Central memory CD8-positive, alpha-beta T cell (primary cell): ENCODE data around the gene C6orf62.
"Not testable (repeated sequence)": the region's sequence is repeated elsewhere in the genome, so short reads cannot be mapped to it uniquely, and the experiment has no call there.

Experiments
- ATAC-seq: fragments of 150-1000 bp; cut with Tn5 transposase; replicated peaks from 2 replicates; pipeline ENCODE4 v1.10.0; 2022; ENCODE audit warnings: mild to moderate bottlenecking, moderate FRiP score, moderate number of reproducible peaks; ENCODE audit not compliant: poor library complexity, severe bottlenecking; ENCODE audit errors: extremely low read depth
- DNase-seq, 2 donors: peaks; one replicate each; pipeline ENCODE4 v3.0.0; 2021; ENCODE audit warnings: low spot score in 2 of 2
- H3K27ac Mint-ChIP-seq: one replicate; pipeline ENCODE4 v1.8.0; 2022; ENCODE audit warnings: low read depth, mild to moderate bottlenecking, moderate library complexity, mixed read lengths
- H3K27me3 Mint-ChIP-seq: one replicate; pipeline ENCODE4 v1.8.0; 2022; ENCODE audit warnings: mixed read lengths
- H3K36me3 Mint-ChIP-seq: one replicate; pipeline ENCODE4 v1.8.0; 2022; ENCODE audit warnings: mild to moderate bottlenecking, moderate library complexity, mixed read lengths; ENCODE audit not compliant: insufficient read depth
- H3K4me1 Mint-ChIP-seq: one replicate; pipeline ENCODE4 v1.8.0; 2022; ENCODE audit warnings: mixed read lengths
- H3K4me3 Mint-ChIP-seq: one replicate; pipeline ENCODE4 v1.8.0; 2022; ENCODE audit warnings: mild to moderate bottlenecking, moderate library complexity, mixed read lengths
- H3K9me3 Mint-ChIP-seq: one replicate; pipeline ENCODE4 v1.8.0; 2022; ENCODE audit warnings: mixed read lengths

C6orf62 gene

DNA sequence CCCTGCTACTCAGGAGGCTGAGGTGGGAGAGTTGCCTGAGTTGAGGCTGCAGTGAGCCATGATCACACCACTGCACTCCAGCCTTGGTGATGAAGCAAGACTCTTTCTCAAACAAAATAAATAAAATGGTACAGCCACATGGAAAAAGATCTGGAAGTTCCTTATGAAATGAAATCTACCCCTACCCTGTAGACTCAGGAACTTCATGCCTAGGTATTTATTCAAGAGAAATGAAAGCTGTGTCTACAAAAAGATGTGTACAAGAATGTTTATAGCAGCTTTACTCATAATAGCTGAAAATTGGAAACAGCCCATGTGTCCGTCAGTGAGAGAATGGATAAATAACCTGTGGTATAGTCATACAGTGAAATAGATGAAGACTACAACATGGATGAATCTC lies 15.2 kb upstream of the C6orf62 start:
- no peaks in the 10 kb centered on the region for H3K36me3 Mint-ChIP-seq
- no peak overlapping the region for H3K4me3 Mint-ChIP-seq
- H3K9me3 Mint-ChIP-seq, result peaks cover 7% of the 10 kb centered on the region
- H3K27me3 Mint-ChIP-seq, result no peaks in the 10 kb centered on the region
- H3K27ac Mint-ChIP-seq, result no peak overlapping the region
- H3K4me1 Mint-ChIP-seq, result no peaks in the 10 kb centered on the region
- DNase-seq, result no peak
- no peak for ATAC-seq

DNA sequence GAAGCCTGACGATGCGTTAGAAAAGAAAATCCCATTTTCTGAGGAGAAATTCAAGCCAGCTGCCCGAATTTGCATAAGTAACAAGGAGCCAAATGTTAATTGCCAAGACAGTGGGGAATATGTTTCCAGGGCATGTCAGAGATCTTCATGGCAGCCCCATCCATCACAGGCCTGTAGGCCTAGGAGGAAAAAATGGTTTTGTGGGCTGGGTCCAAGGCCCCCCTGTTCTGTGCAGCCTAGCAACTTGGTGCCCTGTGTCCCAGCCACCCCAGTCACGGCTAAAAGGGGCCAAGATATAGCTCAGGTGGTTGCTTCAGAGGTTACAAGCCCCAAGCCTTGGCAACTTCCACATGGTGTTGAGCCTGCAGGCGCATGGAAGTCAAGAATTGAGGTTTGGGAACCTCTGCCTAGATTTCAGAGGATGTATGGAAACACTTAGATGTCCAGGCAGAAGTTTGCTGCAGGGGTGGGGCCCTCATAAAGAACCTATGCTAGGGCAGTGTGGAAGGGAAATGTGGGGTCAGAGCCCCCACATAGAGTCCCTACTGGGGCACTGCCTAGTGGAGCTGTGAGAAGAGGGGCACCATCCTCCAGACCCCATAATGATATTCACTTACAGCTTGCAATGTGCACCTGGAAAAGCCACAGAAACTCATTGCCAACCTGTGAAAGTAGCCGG lies 12.6 kb upstream of the C6orf62 start:
- H3K36me3 Mint-ChIP-seq, H3K4me1 Mint-ChIP-seq, H3K27ac Mint-ChIP-seq, H3K4me3 Mint-ChIP-seq, H3K9me3 Mint-ChIP-seq, DNase-seq, ATAC-seq: not testable (repeated sequence)
- peaks cover 21% of the 10 kb centered on the region for H3K27me3 Mint-ChIP-seq

DNA sequence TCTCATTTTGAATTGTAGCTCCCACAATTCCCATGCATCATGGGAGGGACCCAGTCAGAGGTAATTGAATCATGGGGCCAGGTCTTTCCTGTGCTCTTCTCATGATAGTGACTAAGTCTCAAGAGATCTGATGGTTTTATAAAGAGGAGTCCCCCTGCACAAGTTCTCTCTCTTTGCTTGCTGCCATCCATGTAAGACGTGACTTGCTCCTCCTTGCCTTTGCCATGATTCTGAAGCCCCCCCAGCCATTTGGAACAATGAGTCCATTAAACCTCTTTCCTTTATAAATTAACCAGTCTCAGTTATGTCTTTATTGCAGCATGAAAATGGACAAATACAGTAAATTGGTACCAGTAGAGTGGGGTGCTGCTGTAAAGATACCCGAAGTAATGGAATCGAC lies 11.7 kb upstream of the C6orf62 start:
- not testable (repeated sequence) for H3K4me3 Mint-ChIP-seq, H3K9me3 Mint-ChIP-seq, DNase-seq, H3K4me1 Mint-ChIP-seq, H3K36me3 Mint-ChIP-seq, H3K27ac Mint-ChIP-seq, ATAC-seq
- peaks cover 30% of the 10 kb centered on the region for H3K27me3 Mint-ChIP-seq

DNA sequence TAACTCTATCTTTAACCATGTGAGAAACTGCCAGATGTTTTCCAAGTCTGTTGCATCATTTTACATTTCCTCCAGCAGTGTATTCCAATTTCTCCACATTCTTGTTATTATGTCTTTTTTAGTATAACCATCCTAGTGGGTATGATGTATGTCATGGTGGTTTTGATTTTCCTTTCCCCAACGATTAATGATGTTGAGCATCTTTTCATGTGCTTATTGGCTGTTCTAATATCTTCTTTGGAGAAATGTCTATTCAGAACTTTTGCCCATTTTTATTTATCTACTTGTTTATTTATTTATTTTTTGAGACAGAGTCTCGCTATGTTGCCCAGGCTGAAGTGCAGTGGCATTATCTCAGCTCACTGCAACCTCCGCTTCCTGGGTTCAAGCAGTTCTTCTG lies 4.3 kb upstream of the C6orf62 start:
- Mint-ChIP-seq H3K36me3 (peaks cover 30% of the 10 kb centered on the region), H3K4me3 (no peak overlapping the region), H3K27ac (no peak overlapping the region), H3K9me3 (no peaks in the 10 kb centered on the region), H3K27me3 (peaks cover 24% of the 10 kb centered on the region), H3K4me1 (peaks cover 31% of the 10 kb centered on the region)
- ATAC-seq (no peak), DNase-seq (no peak)

DNA sequence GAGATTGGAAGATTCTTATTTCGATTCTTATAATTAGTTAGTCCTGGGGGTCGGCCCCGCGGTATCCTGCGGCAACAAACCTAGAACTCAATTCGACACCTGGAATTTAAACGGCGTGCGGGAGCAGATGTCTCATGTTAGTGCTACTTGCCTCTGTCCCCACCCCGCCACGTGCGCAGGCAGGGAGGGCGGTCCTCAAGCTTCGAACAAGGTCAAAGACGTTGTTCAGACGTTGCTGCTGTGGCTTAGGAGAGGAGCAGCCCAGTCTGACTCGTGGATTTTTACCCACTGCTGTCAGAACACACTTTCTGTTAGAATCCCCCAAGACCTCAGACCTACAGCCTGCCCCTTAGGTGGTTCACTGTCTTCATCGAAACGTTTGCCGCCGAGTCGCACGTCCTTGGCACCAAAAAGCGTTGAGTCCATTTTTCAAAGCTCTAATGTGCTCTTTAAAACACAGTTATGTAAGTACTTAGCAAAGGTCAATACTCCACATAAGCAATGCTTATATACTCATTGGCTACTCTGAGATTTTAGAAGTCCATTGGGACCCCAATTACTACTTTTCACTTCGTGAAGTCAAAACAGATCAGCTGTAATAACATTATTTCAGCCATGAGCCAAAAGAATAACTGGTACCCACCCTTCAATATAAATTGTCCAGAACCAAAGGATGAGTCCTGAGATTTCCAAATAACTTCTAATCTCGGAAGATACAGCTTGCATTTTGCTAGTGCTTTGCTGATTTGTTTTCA lies 2.7 kb upstream of the C6orf62 start:
- ATAC-seq, result peak; percentile 69
- no peak for DNase-seq
- H3K36me3 Mint-ChIP-seq, result peaks cover 43% of the 10 kb centered on the region

DNA sequence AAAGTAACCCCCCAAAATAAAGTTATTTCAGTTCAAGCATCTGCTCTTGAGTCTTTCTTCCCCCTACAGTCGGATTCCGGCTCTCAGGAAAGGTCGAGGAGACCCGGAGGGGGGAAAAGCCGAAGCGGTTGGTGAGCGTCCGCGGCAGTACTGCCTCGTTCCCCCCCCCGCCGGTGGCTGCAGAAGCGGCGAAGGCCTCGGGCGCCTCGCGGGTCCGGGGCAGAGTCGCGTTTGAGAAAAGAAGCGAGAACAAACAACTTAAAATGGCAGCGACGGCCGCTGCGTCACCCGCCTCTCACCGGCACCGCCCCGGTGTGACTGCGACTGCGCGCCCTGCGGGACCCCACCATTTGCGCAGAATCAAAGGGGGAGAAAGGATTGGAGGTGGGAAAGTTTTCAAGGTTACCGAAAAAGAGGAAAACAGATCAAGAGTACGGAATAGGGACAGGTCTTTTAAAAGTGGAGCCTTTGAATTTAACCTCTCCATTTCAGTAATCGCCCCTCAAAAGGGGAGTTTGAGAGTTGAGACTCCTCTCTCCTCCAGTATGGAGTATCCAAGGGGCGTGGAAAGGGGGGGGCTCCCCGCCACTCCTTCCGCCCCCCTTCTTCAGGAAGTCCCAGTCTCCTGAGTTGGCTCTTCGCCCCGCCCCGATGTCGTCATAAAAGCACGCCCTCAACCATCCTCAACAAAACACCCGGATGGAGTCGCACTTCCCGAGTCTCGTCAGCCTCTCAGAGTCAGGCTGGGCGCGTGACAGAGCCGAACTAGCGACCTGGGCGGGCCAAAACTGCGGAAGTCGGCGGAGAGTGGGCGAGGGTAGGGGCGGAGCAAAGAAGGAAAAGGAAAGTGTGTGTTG lies 1.9 kb upstream of the C6orf62 start:
- Mint-ChIP-seq H3K36me3 (peaks cover 50% of the 10 kb centered on the region), H3K4me3 (peak overlapping the region; percentile 99), H3K27ac (peak overlapping the region; percentile 100), H3K9me3 (no peaks in the 10 kb centered on the region), H3K4me1 (peaks cover 53% of the 10 kb centered on the region), H3K27me3 (peaks cover 2% of the 10 kb centered on the region)
- DNase-seq (peak; percentile 100), ATAC-seq (peak; percentile 87)

More for the DNA sequence above, 2.7 kb upstream of the C6orf62 start:
- peaks cover 10% of the 10 kb centered on the region for H3K27me3 Mint-ChIP-seq
- H3K9me3 Mint-ChIP-seq, result no peaks in the 10 kb centered on the region
- peak overlapping the region; percentile 100 for H3K27ac Mint-ChIP-seq
- H3K4me3 Mint-ChIP-seq, result peak overlapping the region; percentile 99
- H3K4me1 Mint-ChIP-seq, result peaks cover 45% of the 10 kb centered on the region

DNA sequence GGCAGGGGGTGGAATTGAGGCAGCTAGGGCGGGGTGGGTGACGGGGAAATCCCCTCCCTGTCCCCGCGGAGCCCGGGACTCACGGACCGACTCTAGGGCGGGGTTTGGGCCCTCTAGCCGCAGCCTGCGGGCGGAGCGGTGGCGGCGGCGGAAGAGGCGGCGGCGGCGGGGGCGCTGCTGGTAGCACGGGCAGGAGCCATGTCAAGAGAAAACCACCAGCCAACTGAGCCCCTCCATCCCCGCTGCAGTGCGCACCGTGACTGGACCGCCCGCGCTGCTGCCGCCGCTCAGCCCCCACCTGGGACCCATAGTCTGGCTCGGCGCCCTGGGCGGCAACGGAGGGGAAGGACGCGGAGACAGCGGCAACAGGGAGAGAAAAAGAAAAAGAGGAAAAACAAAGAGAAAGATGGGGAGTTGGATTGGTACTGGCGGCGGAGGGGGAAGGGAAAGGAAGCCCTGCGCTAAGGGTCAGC lies 1.2 kb upstream of the C6orf62 start:
- DNase-seq (peak; percentile 63 to 68), ATAC-seq (peak; percentile 8)
- H3K27ac Mint-ChIP-seq, result peak overlapping the region; percentile 100
- no peaks in the 10 kb centered on the region for H3K9me3 Mint-ChIP-seq
- H3K4me3 Mint-ChIP-seq, result peak overlapping the region; percentile 99
- H3K36me3 Mint-ChIP-seq, result peaks cover 56% of the 10 kb centered on the region
- no peaks in the 10 kb centered on the region for H3K27me3 Mint-ChIP-seq
- H3K4me1 Mint-ChIP-seq, result peaks cover 60% of the 10 kb centered on the region

DNA sequence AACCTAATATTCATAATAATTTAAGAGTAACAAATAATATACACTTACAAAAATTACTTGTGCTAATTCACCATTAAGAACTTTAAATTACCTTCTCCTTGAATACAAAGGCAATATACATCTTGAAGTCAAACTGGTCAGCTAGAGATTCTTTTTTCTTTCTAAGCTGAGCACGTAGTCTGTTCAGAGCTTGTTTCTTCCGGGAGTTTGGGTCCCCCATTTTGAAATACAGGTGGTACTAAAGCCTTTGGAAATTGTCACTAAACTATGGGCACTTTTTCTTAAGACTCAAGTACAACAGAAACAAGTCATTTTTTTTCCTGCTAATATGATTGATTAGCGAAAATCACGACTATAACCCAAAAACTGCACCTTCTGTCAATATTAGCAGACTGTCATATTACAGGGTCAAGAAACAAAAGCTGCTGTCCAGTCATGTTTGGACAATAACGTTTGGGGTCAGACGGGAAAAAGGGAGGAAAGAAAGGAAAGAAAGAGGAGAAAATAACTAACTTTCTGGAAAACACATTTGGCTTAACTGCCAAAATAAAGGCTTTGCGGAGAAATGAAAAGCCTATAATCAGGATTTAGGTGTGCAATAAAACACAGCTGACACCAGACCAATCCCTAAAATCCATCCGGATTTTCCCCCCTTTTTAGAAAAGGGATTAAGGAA lies 367 bp downstream of the C6orf62 start:
- ATAC-seq (no peak), DNase-seq (no peak)
- H3K4me1 Mint-ChIP-seq, result peaks cover 72% of the 10 kb centered on the region
- peak overlapping the region; percentile 100 for H3K27ac Mint-ChIP-seq
- H3K9me3 Mint-ChIP-seq, result no peaks in the 10 kb centered on the region
- no peaks in the 10 kb centered on the region for H3K27me3 Mint-ChIP-seq
- peak overlapping the region; percentile 99 for H3K4me3 Mint-ChIP-seq
- H3K36me3 Mint-ChIP-seq, result peaks cover 70% of the 10 kb centered on the region

DNA sequence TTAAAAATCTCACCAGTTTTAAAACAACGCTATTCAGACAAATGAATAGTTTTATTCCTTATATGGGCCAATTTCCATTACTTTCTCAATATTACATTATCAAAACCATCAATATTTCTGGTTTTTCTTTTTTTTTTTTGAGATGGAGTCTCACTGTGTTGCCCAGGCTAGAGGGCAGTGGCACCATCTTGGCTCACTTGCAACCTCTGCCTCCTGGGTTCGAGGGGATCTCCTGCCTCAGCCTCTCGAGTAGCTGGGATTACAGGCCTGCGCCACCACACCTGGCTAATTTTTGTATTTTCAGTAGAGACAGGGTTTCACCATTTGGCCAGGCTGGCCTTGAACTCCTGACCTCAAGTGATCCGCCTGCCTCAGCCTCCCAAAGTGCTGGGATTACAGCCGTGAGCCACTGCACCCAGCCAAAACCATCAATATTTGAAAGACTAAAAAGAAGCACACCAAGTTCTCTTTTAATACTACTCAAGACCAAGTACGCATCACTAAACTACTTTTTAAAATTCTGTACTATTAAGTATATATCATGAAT lies 2.3 kb downstream of the C6orf62 start:
- H3K9me3 Mint-ChIP-seq, ATAC-seq, DNase-seq, H3K27me3 Mint-ChIP-seq, H3K27ac Mint-ChIP-seq: not testable (repeated sequence)
- Mint-ChIP-seq H3K36me3 (peaks cover 84% of the 10 kb centered on the region), H3K4me3 (peak overlapping the region; percentile 99), H3K4me1 (peaks cover 84% of the 10 kb centered on the region)

DNA sequence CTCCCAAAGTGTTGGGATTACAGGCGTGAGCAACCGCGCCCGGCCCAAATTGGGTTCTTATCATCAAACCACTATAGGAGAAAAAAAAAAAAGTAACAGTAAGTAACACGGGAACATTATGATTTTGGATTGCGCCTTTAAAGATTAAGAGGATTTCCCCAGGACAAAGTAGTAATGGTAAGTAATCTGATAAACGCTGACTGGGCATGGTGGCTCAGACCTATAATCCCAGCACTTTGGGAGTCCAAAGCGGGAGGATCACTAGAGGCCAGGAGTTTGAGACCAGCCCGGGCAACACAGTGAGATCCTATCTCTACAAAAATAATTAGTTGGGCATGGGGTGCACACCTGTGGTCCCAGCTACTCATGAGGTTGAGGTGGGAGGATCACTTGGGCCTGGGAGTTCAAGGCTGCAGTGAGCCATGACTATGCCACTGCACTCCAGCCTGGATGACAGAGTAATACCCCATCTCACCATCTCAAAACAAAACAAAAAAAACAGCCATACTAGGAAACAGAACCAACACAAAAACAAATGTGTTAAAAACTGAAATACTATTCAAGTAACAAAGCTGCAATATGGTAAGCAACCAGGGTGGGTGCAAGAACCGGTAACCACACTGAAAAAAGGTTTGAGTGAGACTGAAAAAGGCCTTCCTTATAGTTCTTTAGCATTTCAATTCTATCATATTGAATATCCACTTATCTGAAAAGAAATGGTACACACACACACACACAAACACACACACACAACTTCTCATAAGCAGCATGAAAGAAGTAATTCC lies 8.2 kb downstream of the C6orf62 start:
- H3K9me3 Mint-ChIP-seq, result no peaks in the 10 kb centered on the region
- peak overlapping the region; percentile 3 for H3K4me3 Mint-ChIP-seq
- ATAC-seq (no peak), DNase-seq (no peak)
- peak overlapping the region; percentile 5 for H3K27ac Mint-ChIP-seq
- peaks cover 85% of the 10 kb centered on the region for H3K36me3 Mint-ChIP-seq
- no peaks in the 10 kb centered on the region for H3K27me3 Mint-ChIP-seq
- H3K4me1 Mint-ChIP-seq, result peaks cover 52% of the 10 kb centered on the region

DNA sequence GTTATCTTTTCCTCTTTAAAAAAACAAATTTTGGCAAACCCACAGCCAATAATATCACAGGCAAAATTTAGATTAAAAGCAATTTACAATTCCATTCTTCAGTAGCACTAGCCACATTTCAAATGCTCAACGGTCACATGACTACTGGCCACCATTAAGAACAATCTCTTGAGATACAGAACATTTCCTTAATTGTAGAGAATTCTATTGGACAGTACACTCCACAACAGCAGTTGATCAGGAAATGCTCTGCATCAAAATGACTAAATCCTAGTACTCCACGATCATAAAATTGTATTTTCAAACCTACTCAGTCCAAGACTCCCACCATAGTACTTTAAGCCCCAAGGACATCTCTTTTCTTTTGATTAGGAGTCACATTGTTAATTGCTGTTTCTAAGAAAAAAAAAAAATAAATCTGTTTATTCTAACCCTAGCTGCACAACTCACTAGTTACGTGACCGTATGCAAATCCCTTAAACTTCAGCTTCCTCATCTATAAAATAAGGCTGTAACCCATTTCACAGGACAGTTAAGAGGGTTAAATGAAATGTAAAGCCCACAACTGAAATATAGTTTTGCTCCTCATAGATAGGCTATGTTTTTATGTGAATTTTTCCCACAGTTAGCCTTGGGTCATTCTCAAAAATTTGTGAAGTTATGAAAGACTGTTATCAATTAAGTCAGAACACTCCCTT lies 9.8 kb downstream of the C6orf62 start:
- peaks cover 80% of the 10 kb centered on the region for H3K36me3 Mint-ChIP-seq
- H3K9me3 Mint-ChIP-seq, result no peaks in the 10 kb centered on the region
- DNase-seq, result no peak
- H3K27me3 Mint-ChIP-seq, result no peaks in the 10 kb centered on the region
- H3K27ac Mint-ChIP-seq, result no peak overlapping the region
- no peak for ATAC-seq
- H3K4me3 Mint-ChIP-seq, result no peak overlapping the region
- peaks cover 40% of the 10 kb centered on the region for H3K4me1 Mint-ChIP-seq
